SIG-M5 treated with dmso at 0.1 percent for 504 hours (cell line): ENCODE data around the gene ARHGAP29.

Experiments used
- DNase-seq: peaks from one replicate; lab custom pipeline; 2025; ENCODE audit not compliant: unreplicated experiment; lab: John Stamatoyannopoulos, UW

ARHGAP29 gene

DNA sequence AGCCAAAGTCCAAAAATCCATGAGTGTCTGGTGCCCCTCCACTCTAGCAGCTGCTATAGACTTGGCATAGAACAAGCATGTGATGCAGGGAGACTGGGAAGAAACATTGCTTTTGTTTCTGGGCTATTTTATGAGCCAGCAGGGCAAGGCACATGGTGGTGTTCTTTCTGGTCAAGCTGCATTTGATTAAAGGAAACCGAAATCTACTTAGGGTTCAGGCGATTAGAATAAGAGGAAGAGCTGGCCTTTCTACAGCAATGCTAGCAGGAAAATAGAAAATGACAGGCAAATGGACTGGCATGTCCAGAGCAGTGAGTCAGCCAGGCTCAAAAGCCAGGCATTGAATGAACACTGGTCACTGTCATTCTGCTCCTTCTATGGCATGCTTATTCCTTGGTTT is 28.5 kb upstream of the ARHGAP29 start:
- no peak for DNase-seq

DNA sequence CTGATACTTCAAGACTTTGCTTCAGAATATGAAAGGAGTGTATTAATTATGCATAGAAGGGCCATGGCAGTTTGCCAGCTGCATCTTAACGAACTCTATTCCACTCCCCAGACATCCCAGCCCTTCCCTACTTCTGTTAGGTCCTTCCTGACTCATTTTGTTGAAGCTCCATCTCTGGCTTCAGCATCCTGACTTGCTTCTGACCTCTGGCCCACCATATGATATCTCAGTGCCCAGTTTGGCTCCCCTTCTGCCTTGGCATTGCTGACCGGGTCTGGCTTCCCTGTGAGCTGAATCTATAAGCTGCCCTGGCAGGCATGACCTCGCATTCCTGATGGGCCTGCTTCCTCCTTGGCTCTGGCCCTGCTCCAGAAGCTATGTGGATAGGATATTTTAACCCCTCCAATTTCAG is 27.6 kb upstream of the ARHGAP29 start:
- no peak for DNase-seq

DNA sequence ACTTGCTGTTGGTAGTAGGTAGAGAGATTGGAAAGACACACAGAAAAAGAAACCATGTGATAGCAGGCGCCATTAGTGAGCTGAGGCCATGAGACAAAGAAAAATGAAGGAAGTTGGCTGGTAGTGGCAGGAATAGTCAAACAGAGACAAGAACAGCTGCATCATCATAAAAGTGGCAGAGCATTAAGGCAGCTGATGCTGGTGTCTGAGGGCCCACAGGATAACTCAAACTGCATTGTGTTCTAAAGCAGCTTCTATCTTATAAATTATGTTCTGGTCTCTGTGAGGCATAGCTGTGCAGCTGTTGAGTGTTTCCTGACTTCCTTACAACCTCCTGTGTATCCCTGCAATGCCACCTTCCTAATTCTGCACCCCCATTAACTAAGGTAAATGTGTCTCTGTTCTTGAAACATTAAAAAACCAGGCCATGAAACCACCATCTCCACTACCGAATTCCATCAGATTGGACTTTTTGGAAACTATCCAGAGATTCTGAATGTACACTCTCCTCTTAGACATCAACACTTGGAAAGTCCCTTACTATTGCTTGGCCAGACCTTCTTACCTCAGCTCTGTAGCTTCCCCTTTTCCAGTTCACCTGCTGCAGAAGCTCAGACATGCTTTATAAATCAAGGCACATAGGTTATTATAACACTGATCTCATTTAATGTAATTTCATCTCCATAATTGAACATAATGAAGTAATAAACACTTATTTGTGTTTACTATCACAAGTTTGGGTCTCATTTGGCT is 23.4 kb upstream of the ARHGAP29 start:
- DNase-seq, result no peak

DNA sequence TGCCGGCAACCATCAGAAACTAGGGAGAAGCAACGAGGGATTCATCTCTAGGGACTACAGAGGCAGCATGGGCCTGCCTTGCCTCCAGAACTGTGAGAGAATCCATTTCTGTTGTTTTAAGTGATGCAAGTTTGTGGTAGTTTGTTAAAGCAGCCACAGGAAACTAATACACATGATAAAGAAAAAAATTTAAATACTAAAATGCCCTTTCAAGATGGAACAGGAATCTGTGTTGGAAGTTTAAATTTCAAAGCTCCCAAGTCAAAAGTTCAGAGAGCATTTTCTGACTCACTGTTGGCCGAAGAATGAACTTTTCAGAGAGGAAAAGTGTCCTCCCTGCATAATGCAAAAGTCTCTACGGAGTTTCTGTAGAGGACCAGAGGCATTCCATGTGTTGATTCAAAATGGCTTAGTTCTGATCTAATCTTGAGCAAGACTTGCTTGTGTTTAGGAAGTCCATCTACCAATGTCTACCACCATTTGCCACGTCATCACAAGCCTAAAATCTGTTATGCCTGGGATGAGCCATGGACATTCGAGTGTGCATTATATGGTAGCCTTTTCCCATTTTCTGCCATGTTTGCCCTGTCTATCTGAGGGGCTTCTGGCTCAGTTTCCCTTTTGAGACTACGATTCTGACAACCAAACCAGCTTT is 22.4 kb upstream of the ARHGAP29 start:
- no peak for DNase-seq

DNA sequence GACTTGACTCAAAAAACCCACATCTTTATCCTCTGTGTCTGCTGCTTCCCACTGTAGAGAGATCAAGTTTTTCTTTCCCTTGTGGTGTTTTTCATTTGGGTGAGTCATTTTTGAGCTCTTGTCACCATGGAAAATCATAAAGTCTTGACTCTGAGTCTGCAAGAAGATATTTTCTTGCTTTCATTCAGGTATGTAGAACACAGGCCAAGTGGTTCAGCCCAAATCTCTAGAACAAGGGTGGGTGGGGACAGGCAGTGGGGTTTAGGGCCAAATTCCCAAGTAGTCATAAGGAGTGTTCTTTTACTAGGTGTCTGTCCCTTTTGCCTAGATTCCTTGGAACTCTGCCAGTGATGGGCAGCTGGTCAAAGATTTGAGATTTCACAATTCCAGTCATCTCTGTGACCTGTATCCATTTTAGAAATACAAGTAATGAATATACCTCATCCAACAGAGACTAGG is 21.5 kb upstream of the ARHGAP29 start:
- DNase-seq, result no peak

DNA sequence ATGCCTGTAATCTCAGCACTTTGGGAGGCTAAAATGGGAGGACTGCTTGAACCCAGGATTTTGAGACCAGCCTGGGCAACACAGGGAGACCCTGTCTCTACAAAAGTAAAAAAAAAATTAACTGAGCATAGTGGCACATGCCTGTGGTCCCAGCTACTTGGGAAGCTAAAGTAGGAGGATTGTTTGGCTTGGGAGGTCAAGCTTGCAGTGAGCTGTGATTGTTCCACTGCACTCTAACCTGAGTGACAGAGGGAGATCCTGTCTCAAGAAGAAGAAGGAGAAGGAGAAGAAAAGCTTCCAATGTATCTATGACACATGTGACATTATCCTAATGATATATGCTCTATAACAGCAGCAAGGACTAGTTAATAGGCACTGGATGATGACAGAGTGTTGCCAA is 20.1 kb upstream of the ARHGAP29 start:
- no peak for DNase-seq

DNA sequence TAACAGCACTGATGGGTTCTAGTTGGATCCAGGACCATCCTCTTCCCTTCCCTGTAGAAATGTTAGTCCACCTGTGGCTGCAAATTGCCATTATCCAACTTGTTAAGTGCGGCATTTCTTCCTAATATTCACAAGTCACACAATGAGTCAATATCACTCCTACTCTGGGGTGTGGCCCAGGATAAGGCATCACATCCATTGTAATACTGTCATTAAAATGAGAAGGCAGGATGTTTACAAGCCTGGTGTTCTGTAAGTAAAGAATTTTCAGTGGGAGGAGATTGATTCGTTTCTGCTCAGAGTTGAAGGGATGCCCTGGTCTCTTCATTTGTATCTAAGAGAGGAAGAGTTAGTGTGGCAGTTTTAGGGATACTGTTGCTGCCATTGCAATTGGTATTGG is 18.1 kb upstream of the ARHGAP29 start:
- no peak for DNase-seq

DNA sequence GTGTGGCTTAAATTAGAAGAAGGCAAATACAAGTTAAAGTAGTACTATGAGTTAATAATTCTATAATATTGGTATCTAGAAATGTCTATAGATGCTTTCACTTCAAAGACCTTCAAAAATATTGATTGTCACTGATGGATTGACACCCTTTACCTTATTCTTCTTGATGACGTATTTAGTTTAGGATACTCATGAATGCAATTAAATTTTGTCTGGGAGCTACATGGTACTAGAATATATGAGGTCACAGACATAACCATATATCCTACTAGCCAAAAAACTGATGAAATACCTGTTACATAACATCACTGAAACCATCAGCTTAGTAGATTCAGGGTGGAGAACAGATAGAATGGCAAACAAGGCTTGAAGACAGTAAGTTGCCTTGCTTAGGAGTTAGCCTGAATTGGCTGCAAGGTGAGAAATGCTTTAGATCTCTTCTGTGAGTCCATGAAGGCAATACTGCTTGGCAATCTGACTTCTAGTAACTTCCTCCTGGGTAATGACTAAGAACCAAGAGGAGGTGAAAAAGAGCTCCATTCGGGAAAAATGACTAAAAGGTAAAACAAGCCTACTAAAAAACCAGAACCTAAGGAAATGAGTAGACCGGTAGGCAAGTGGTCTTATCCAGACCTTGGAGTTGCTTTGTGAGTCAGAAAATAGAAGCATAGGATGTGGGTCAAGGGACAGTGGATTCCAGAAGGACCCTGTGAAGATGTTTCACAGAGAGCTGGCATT is 16.9 kb upstream of the ARHGAP29 start:
- DNase-seq, result no peak

DNA sequence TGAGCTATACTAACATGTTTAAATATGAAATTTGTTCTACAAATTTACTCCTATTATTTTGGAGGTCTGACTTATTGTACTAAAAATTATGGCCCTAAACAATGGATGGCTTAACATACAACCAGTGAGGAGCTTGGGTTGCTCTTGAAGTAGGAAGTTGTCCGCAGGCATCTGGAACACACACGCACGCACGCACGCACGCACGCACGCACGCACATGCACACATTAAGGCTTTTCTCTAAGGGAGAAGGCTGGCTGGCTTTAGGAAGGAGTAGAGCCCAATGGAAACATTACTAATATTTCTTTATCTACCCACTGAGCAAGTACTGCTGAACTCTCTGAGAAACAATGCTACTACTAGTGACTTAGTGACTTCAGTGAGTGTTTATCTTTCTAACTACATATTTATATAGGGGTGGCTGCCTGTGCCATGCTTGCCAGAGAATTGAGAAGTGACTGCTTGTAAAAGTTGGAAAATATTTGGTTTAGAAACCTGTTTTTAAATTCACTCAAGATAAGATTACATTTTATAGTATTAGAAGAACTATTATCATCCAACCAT is 16.2 kb upstream of the ARHGAP29 start:
- DNase-seq, result no peak

DNA sequence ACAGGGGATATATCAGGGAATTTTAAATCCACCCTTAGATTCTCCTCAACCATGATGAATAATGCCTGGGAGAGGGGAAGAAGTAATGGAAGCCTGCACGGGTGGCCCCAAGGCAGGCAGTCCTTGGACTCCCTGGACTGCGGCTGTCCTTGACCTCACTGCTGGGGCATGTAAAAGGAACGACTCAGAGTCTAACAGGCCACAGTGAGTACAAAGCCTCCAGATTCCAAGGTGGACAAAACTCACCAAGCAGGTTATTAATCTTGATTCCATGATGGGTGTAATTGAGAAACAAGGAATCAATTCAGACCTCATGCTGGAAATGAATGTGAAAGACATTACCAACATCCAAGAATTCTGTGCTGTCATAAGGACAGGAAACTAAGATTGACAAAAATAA is 13.0 kb upstream of the ARHGAP29 start:
- no peak for DNase-seq

DNA sequence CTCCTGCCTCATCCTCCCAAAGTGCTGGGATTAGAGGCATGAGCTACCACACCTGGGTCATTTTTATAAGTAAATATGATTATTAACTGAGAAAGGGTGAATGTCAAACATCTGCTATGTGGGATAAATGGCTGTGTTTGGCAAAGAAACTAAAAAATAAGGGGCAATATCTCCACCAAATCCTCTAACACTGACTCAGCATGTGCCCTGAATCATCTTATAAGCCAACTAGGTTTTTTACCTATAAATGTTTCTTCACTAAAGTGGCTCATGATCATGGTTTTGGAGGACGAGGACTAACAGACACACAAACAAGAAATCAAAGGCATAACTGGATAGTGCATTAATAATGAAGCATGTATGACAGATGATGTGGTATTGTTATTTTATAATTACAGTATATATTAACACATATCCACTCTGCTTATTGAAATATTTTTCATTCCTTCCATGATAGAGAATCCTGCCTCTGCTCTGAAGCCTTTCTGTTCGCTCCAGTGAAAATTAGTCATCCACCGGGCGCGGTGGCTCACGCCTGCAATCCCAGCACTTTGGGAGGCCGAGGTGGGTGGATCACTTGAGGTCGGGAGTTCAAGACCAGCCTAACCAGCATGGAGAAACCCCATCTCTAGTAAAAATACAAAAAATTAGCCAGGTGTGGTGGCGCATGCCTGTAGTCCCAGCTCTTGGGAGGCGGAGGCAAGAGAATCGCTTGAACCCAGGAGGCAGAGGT is 11.7 kb upstream of the ARHGAP29 start:
- no peak for DNase-seq

DNA sequence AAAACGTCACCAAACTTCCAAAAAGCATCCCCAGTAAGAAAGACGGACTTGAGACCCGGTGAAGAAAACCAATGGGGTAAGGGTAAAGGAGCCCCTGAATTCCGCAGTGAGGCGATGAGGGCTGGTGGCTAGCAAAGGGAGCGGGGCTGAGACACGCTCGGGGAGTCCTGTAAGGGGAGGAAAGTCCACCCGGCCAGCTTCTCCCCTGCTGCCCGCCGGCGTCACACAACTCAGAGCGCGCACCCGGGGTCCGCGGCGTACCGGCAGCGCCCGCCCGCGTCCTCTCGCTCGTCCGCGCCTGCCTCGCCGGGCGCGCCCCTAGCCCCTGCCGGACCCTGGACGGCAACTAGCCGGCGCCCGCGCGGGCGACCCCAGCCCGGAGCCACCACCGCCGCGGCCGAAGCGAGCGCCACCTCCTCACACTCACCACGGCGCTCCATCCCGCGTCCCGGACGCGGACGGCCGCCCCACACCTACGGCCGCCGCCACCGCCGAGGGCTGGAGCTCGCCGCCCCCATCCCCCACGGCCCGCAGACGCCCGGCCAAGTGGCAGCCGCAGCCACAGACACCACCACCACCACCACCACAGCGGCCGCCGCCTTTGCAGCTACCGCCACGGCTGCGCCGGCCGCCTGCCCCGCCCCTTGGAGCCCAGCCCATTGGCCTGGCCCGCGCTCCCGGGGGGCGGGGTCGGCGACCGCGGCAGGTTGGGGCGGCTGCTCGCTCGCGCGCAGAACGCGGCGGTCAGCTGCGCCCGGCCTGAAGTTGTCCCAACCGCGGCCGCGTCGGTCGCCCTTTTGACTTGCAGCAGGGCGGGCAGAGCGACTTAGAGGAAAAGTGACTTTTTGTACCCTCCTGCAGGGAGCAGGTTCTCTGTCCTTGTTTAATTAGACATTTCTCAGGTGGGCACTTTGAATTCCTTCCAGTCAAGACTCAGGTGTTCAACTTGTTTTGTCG is 10.0 kb upstream of the ARHGAP29 start:
- DNase-seq, result peak; percentile 13

DNA sequence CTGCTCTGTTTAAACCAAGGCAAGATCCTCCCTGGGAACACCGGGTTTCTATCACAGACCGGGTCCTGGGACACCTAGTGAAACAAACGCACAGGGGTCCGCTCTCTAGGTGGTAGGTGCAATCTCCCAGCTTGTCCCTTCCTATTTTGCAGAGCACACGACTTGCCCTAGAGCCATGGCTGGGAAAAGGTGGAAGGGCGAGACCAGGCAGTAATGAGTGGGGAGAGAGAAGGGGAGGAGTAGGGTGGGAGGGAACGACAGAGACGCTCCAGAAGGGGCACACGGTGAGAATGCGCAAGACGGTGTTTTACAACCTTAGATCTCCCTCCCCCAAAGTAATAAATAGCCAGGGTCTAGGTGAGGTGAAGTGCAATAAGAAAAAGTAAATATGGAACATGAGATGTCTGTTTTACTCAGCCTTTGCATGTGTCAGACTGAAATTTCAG is 9.3 kb upstream of the ARHGAP29 start:
- no peak for DNase-seq

DNA sequence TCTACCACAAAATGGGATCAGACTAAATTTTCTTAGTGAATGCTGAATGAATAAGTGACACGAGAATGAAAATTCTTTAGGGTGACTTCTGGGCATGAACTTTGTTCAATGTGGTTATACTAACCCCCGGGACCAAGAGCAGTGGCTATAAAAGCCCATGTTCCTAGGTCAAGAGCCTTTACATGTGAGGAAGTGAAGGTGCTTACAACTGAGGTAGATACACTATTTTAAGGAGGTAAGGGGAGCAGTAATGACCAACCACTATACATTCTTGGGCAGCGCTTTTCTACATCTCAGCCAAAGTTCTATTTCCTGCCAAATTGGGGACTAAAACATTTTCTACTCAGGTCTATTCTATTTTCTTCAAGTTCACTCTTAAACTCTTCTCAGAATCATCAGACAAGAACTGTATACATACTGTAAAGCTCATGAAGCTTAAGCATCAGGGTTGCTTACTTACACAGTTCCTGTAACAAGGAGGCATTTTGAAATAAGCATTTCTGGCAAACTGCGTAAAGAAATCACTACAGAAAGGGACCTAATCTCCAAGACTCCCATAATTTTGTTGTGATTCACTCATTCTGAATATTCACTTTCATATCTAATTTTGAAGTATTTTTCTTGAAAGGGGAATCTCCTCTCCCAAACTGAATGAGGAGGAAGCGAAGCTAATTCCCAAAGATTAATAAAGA is 8.5 kb upstream of the ARHGAP29 start:
- DNase-seq, result no peak

DNA sequence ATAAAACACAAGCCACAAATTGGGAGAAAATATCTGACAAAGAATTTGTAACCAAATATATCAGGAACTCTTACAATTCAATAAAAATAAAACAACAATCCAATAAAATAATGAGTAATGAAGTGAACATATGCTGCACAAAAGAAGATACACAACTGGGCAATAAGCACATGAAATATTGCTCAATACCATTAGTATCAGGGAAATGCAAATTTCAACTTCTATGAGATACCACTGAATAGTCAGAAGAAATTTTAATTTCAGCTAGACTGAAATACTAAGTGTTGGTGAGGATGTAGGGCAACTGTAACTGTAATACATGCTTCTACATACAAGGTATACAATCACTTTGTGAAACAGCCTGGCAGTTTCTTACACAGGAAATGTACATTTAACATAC is 7.4 kb upstream of the ARHGAP29 start:
- no peak for DNase-seq

DNA sequence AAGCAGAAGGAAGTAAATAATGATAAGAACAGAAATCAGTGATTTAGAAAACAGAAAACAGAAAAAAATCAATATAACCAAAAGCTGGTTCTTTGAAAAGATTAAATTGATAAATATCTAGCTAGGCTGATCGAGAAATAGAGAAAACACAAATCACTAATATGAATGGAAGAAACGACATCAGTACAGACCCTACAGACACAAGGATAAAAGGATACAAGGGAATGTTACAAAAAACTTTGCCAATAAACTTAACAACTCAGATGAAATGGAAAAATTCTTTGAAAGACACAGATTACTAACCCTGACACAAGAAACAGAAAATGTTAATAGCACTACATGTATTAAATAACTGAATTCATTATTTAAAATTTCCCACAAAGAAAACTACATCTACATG is 6.3 kb upstream of the ARHGAP29 start:
- no peak for DNase-seq

DNA sequence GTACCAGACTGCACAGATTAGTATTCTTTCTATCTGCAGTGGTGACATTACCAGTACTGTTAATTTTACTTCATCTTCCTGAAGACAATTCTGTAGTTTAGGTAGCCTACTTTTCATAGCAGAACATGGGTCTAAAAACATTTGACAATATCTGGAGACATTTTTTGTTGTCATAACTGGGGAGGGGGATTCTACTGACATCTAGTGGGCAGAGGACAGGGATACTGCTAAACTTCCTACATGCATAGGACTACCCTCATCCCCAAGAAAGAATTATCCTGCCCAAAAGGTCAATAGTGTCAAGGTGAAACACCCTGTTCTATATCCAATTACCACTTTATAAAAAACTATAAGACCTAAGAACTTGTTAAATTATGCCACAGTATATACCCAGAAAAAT is 3.4 kb upstream of the ARHGAP29 start:
- peak; percentile 9 for DNase-seq

DNA sequence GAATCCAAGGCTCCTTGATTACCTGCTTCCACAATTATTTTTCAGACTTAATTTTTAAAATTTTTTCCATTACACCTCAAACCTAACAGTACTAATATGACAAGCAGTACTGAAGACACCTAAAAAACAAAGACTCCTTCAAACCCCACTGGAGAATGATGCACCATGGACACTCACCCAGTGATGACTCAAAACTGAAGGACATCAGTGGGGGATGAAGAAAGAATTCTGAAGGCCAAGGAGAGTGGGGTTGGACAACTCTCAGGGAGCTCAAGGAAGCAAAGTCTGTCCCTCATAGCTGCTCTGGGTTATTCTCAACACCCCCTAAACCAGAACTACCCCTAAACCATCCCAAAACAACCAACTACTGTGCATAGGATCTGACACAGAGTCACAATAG is 2.4 kb upstream of the ARHGAP29 start:
- no peak for DNase-seq

DNA sequence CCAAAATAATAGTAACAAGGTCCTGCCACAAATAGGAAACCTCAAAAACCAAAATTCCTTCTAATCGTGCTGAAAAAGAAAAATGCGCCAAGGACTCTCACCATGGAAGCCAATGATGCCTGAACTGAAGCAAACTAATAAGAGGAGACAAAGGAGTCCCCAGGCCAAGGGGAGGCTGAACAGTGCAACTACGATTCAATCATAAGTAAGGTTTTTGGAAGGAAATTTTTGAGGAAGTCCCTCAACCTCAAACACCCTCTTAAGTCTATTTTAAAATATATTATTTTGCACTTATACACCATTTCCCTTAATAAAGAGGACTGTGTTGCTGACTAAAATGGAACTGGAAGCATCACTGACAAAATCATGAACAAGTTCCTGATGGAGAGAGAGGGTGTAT is 1.7 kb upstream of the ARHGAP29 start:
- no peak for DNase-seq
